Large intestine (tissue), 3 donors: Measurements from ENCODE around the gene HGS. TPM values are rescaled to one million over a fixed set of nuclear protein-coding genes. Genes with fewer than 3 reads are reported as not detected.

Experiments used
- DNase-seq, 2 donors: peaks; one replicate each; pipeline versions ENCODE4 v3.0.0 to v3.0.0-alpha.2; 2013
- H3K27ac ChIP-seq: one replicate; pipeline ENCODE4 v1.5.1; 2013; ENCODE audit warnings: low read length
- H3K27me3 ChIP-seq: 2 replicates; pipeline ENCODE4 v1.6.1; 2013; ENCODE audit warnings: low read length; ENCODE audit not compliant: control insufficient read depth, insufficient read depth
- H3K36me3 ChIP-seq: 2 replicates; pipeline ENCODE4 v1.6.1; 2013; ENCODE audit warnings: low read length; ENCODE audit not compliant: control insufficient read depth, insufficient read depth
- H3K4me1 ChIP-seq: one replicate; pipeline ENCODE4 v1.6.1; 2013; ENCODE audit warnings: low read length; ENCODE audit not compliant: control insufficient read depth, insufficient read depth
- H3K4me3 ChIP-seq: one replicate; pipeline ENCODE4 v1.5.1; 2013; ENCODE audit warnings: low read length
- H3K9me3 ChIP-seq: one replicate; pipeline ENCODE4 v1.6.1; 2013; ENCODE audit warnings: mild to moderate bottlenecking, low read depth, low read length, moderate library complexity; ENCODE audit not compliant: control insufficient read depth
- WGBS: methylation state at CpG from one replicate; pipeline ENCODE4 v1.1.5; 2013; ENCODE audit warnings: low lambda C conversion rate; ENCODE audit not compliant: insufficient coverage; 5-methylcytosine and 5-hydroxymethylcytosine counted together
- polyA plus RNA-seq: library from polyadenylated mRNA; unstranded; fragments of 120-200 nt; gene quantifications from one replicate; pipeline ENCODE4 v1.2.1, GENCODE V29; 2013

The HGS gene
- polyA plus RNA-seq, 1 donor: 84.8 TPM

DNA sequence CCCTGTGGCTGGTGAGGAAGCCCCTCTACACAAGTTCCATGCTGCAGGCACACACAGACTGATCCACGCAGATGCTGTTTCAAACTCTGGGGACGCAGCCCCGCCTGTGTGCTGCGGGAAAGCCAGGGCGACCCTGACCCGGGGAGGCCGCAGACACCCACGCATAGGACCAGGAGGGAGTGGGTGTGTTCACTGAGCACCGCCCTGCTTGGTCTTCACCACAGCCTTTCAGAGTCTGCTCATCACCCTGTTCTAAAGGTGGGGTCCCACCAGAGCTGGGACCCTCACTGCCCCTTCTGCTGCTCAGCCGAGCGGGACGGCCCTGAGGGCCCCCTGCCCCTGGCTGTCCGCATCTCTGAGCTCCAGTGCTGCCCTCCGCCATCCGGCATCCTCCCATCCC lies 39.3 kb upstream of the HGS start:
- no peaks in the 10 kb centered on the region for H3K4me1 ChIP-seq

DNA sequence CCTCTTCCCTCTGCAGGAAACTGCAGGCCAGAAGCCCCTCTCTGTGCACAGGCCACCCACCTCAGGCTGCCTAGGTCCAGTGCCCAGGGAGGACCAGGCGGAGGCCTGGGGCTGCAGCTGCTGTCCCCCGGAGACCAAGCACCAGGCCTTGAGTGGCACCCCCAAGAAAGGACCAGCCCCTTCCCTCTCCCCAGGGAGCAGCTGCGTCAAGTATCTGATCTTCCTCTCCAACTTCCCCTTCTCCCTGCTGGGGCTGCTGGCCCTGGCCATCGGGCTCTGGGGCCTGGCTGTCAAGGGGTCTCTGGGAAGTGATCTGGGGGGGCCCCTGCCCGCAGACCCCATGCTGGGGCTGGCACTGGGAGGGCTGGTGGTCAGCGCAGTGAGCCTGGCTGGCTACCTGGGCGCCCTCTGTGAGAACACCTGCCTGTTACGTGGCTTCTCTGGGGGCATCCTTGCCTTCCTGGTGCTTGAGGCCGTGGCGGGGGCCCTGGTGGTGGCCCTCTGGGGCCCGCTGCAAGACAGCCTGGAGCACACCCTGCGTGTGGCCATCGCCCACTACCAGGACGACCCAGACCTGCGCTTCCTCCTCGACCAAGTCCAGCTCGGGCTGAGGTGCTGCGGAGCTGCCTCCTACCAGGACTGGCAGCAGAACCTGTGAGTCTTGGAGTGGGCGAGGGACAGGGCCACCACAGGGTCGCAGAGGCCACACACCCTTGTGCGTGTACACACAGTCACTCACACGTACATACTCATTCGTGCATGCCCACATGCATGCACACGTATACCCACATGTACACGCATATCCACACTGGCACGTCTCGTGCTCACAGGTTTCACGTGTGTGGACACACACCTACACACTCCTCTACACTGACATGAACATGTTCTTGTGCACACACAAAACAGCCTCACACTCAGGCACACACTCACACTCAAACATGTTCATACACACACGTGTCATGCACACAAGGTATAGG lies 38.5 kb upstream of the HGS start:
- no peaks in the 10 kb centered on the region for H3K36me3 ChIP-seq
- H3K4me3 ChIP-seq: no peak overlapping the region
- DNase-seq: no peak
- no peaks in the 10 kb centered on the region for H3K4me1 ChIP-seq
- WGBS: no CpG with 5 or more reads among the region's 29 CpGs
- peaks cover 14% of the 10 kb centered on the region for H3K9me3 ChIP-seq
- H3K27me3 ChIP-seq: peaks cover 28% of the 10 kb centered on the region
- no peak overlapping the region for H3K27ac ChIP-seq

More for the DNA sequence above, 39.3 kb upstream of the HGS start:
- no peak for DNase-seq
- H3K9me3 ChIP-seq: peaks cover 14% of the 10 kb centered on the region
- H3K36me3 ChIP-seq: no peaks in the 10 kb centered on the region
- H3K27me3 ChIP-seq: peaks cover 25% of the 10 kb centered on the region
- H3K27ac ChIP-seq: no peak overlapping the region
- WGBS: no CpG with 5 or more reads among the region's 15 CpGs
- H3K4me3 ChIP-seq: no peak overlapping the region

DNA sequence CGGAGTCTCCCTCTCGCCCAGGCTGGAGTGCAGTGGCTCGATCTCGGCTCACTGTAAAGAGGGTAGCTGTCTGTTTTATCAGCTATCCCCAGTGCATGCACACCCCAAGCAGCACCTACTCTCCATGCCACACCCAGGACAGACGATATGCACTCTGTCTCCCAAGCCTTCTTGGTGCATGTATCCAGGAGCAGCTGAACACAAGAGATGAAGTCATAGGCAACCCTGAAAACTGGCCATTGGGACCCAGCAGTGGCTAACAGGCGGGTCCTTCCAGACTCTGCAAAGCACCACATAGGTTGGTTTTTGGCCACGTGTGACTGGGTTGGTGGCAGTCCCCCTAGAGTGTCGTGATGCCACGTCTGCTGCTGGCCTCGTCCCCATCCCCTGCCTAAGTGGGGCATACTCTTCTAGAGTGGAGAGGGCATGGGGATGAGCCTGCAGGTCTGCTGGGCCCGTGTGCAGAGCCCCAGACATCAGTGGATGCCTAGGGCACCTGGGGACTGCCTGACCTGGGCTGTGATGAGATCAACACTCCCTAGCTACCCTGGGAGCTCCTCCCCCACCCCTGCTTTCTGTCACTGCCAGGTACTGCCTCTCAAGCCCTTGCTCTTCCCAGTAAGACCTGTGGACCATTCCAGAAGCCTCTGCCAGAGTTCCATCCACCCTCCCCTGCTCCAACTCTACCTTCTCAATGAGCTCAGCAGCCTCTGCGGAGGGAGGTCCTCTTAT lies 36.8 kb upstream of the HGS start:
- WGBS: no CpG with 5 or more reads among the region's 12 CpGs
- H3K36me3 ChIP-seq: no peaks in the 10 kb centered on the region
- H3K4me1 ChIP-seq: no peaks in the 10 kb centered on the region
- H3K27ac ChIP-seq: no peak overlapping the region
- DNase-seq: no peak
- H3K9me3 ChIP-seq: peaks cover 14% of the 10 kb centered on the region
- H3K4me3 ChIP-seq: no peak overlapping the region
- H3K27me3 ChIP-seq: peaks cover 28% of the 10 kb centered on the region

DNA sequence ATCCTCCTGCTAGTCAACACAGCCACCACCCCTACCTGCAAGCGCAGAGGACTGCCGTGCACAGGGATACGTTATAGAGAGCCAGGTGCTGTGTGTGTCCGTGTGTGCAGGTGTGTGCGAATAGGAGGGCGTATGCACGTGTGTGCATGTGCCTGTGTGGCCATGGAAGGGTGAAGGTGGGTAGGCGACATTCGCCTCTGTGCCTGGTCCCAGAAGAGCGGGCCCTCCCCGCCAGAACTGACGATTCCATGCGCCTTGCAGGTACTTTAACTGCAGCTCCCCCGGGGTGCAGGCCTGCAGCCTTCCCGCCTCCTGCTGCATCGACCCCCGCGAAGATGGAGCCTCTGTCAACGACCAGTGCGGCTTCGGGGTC lies 36.2 kb upstream of the HGS start:
- no CpG with 5 or more reads among the region's 21 CpGs for WGBS
- Histone ChIP-seq H3K27ac (no peak overlapping the region), H3K27me3 (peaks cover 28% of the 10 kb centered on the region), H3K4me3 (no peak overlapping the region), H3K36me3 (no peaks in the 10 kb centered on the region), H3K4me1 (no peaks in the 10 kb centered on the region), H3K9me3 (peaks cover 14% of the 10 kb centered on the region)
- no peak for DNase-seq

DNA sequence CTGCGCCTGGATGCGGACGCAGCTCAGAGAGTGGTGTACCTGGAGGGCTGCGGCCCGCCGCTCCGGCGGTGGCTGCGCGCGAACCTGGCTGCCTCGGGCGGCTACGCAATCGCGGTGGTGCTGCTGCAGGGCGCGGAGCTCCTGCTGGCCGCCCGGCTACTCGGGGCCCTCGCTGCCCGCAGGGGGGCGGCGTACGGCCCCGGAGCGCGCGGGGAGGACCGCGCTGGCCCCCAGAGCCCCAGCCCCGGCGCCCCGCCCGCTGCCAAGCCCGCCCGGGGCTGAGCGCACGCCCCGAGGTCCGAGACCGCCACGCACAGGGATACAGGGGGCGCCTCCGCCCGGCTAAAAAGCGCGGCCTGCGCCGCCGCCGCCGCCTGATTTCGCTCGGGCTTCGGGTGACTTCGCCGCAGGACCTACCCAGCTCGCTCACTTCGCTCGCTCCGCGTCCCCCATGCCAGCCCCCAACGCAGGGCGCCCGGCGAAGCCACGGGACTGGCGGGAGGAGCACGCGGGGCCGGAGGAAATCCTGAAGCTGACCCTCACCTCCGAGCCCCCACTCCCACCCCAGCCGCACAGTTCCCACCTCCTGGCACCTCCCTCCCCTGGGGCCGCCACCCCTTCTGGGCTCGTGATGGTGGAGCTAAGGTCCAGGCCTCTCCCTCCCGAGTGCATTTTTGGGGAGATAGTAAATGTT lies 35.7 kb upstream of the HGS start:
- Histone ChIP-seq H3K4me3 (no peak overlapping the region), H3K4me1 (no peaks in the 10 kb centered on the region), H3K9me3 (peaks cover 14% of the 10 kb centered on the region), H3K27ac (no peak overlapping the region), H3K36me3 (no peaks in the 10 kb centered on the region), H3K27me3 (peaks cover 33% of the 10 kb centered on the region)
- no peak for DNase-seq
- no CpG with 5 or more reads among the region's 78 CpGs for WGBS

DNA sequence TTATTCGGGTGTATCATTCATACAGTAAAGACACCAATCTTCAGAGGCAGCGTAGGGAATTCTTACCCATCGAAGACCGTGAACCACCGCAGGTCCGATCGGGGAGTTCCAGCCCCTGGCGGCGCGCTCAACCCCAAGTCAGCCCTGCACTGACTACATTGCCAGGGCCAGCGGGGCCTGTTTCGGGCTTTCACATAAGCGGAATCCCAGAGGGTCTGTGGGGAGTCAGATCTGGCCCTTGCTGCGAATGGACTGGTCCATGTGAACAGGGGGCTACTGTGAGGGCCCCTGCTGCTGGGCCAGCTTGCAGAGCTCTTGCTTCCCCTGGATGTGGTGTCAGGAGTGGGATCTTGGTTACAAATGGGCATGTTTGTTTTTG lies 35.1 kb upstream of the HGS start:
- no peak overlapping the region for H3K27ac ChIP-seq
- H3K4me1 ChIP-seq: no peaks in the 10 kb centered on the region
- H3K36me3 ChIP-seq: no peaks in the 10 kb centered on the region
- no peak for DNase-seq
- no CpG with 5 or more reads among the region's 14 CpGs for WGBS
- H3K4me3 ChIP-seq: no peak overlapping the region
- peaks cover 38% of the 10 kb centered on the region for H3K27me3 ChIP-seq
- peaks cover 14% of the 10 kb centered on the region for H3K9me3 ChIP-seq

DNA sequence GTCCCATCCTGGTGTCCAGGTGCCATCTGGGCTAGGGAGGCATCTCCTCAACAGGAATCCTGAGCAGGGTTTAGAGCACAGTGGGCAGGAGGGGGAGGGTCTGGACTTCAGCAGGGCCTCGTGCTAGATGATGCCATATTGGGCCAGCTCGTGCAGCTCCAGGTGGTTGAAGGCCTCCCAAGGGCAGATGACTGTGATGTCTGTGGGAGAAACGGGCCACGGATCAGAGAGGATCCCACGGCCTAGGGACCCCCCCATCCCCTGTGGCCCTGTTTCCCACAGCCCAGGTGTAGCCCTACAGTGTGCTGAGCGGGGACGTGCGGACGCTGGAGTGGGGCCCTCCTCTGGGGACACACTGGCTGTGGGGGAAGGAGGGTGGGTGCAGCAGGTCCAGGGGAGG lies 32.9 kb upstream of the HGS start:
- no peaks in the 10 kb centered on the region for H3K4me1 ChIP-seq
- peaks cover 14% of the 10 kb centered on the region for H3K9me3 ChIP-seq
- DNase-seq: no peak
- no peak overlapping the region for H3K4me3 ChIP-seq
- H3K36me3 ChIP-seq: no peaks in the 10 kb centered on the region
- H3K27ac ChIP-seq: no peak overlapping the region
- no CpG with 5 or more reads among the region's 9 CpGs for WGBS
- H3K27me3 ChIP-seq: peaks cover 39% of the 10 kb centered on the region

DNA sequence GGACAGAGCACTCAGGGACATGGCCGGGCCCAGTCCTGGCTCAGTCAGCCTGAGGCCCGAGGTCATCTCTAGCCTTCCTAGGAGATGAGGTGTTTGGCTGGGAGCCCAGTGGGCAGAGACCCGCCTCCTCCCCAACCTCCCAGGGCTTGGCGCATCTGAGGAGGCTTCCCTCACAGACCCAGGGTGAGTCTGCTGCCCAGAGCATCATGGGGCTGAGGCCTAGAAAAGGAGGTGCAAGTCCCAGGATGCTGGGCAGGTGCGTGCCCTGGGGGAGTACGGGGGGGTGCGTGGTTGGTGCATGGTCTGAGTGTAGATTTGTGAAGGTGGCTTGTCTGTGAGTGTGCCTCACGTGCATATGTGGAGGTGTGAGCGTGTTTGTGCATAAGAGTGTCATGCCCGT lies 32.1 kb upstream of the HGS start:
- Histone ChIP-seq H3K9me3 (peaks cover 14% of the 10 kb centered on the region), H3K4me1 (no peaks in the 10 kb centered on the region), H3K4me3 (no peak overlapping the region), H3K27me3 (peaks cover 39% of the 10 kb centered on the region), H3K36me3 (no peaks in the 10 kb centered on the region), H3K27ac (no peak overlapping the region)
- no peak for DNase-seq
- WGBS: no CpG with 5 or more reads among the region's 10 CpGs

DNA sequence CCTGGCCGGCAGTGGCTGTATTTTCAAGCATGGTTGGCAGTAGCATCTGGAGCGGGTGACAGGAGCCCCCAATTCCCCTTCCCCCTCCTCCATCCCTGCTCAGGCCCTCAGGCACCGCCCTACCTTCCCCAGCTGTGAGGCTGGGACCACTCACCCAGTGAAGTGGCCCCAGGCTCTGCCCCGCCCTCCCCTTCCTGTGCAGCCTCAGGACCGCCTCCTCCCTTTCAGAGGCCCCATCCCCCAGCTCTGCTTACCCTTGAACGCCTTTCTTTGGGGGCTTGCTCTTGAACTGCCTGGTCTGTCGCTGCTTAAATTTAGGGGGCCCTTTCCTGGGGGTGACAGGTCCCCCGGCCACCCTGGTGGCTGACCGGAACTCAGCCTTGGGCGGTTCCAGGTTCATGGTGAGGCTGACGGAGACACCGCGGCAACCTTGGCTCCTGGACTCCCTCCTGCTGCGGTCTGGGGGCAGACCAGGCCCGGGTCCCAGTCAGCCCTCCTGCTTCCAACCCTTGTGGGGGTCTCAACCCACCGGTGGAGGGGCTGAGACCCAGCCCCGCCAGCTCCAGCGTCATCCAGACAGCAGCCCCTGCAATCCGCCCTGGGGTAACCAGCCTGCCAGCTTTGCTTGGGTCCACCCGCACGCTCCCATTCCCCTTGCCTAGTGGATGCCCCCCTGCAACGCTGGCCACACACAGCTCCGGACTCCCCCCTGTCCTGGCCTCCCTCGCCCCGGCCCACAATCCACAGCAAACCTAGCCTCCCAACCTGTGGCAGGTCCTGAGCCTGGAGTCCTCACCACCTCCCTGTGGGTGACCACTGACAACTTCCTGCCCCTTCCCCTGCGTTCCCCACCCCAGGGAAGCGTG lies 30.7 kb upstream of the HGS start:
- H3K9me3 ChIP-seq: peaks cover 11% of the 10 kb centered on the region
- H3K27me3 ChIP-seq: peaks cover 26% of the 10 kb centered on the region
- H3K4me1 ChIP-seq: no peaks in the 10 kb centered on the region
- H3K27ac ChIP-seq: no peak overlapping the region
- DNase-seq: no peak
- H3K4me3 ChIP-seq: peak overlapping the region; percentile 26
- 20% methylated on average over 4 of the region's 27 CpGs for WGBS
- H3K36me3 ChIP-seq: no peaks in the 10 kb centered on the region
